Kidney (tissue), 14 donors: Measurements from ENCODE around the gene MEGF6. TPM values are rescaled to one million over a fixed set of nuclear protein-coding genes. Genes with fewer than 3 reads are reported as not detected.

Experiments
- DNase-seq, 5 donors: peaks; one replicate each; pipeline ENCODE4 v3.0.0-alpha.2; 2013 to 2020
- FAIRE-seq: peaks from 2 replicates; lab custom pipeline; 2012; peaks lifted over from hg19 to GRCh38; lab: Jason Lieb, UNC
- H3K27ac ChIP-seq, 2 donors: one replicate each; pipeline ENCODE4 v1.7.0; 2013; ENCODE audit warnings: low read depth in 2 of 2, low read length in 2 of 2, inconsistent platforms in 1 of 2
- H3K27me3 ChIP-seq: one replicate; pipeline ENCODE4 v1.7.1; 2013; ENCODE audit warnings: low read length, inconsistent platforms; ENCODE audit not compliant: control insufficient read depth, insufficient read depth
- H3K36me3 ChIP-seq, 3 donors: one replicate each; pipeline versions ENCODE4 v1.7.0 to v1.7.1; 2013; ENCODE audit warnings: low read length in 3 of 3, control low read depth in 1 of 3, inconsistent platforms in 1 of 3; ENCODE audit not compliant: insufficient read depth in 3 of 3, control insufficient read depth in 2 of 3
- H3K4me1 ChIP-seq, 3 donors: one replicate each; pipeline versions ENCODE4 v1.7.0 to v1.7.1; 2013; ENCODE audit warnings: low read length in 3 of 3, inconsistent platforms in 1 of 3, low read depth in 1 of 3; ENCODE audit not compliant: control insufficient read depth in 2 of 3, insufficient read depth in 2 of 3
- H3K4me3 ChIP-seq, 3 donors: one replicate each; pipeline versions ENCODE4 v1.7.0 to v1.8.1; 2013; ENCODE audit warnings: low read length in 3 of 3, control low read depth in 1 of 3, inconsistent platforms in 1 of 3
- H3K9ac ChIP-seq, 3 donors: one replicate each; pipeline versions ENCODE4 v1.7.0 to v1.7.1; 2013; ENCODE audit warnings: low read length in 3 of 3, control low read depth in 1 of 3, inconsistent platforms in 1 of 3
- H3K9me3 ChIP-seq, 3 donors: one replicate each; pipeline versions ENCODE4 v1.7.0 to v1.7.1; 2013; ENCODE audit warnings: low read length in 3 of 3, control low read depth in 1 of 3, inconsistent platforms in 1 of 3; ENCODE audit not compliant: control insufficient read depth in 2 of 3, insufficient read depth in 1 of 3
- CTCF ChIP-seq: IDR thresholded peaks from 3 replicates; pipeline ENCODE4 v1.5.1; 2012; ENCODE audit warnings: mild to moderate bottlenecking, moderate library complexity, borderline replicate concordance; ENCODE audit not compliant: insufficient read depth; ENCODE audit errors: extremely low read depth
- intact Hi-C: fragments of 100-400 bp; cut with DNase I; formaldehyde crosslinking; loops from one replicate; pipeline ENCODE4 v1.11.1; 2022
- polyA plus RNA-seq: library from polyadenylated mRNA; stranded (reverse); fragments of 350-450 nt; fragmentation: Illumina TruSeq; extraction: RNeasy Lipid Tissue Mini Kit (QIAGEN cat#74804); gene quantifications from one replicate; pipeline ENCODE4 v1.2.3, GENCODE V29; 2014; ENCODE audit warnings: low read depth, low replicate concordance; ENCODE audit not compliant: insufficient read depth
- total RNA-seq: library from RNA; stranded (reverse); fragmentation: NEBNext Ultra II Directional; extraction: Animal tissue kit (Norgen Biotek cat#: 25700); gene quantifications from one replicate; pipeline ENCODE4 v1.2.1, GENCODE V29; 2021
- donor health status: control.
- donor health status: control.
- donor health status: control.
- donor health status: control.
- donor health status: control.
- donor health status: DM: yes; HTN: yes; CAD: no.
- donor health status: Normal renal cell carcinoma (clear cell type).

Gene MEGF6
- total and polyA plus RNA-seq, 2 donors from 2014 or later, result 2.8 to 10.9 TPM

GRCh38 chr1:3459051-3459908 lies 152.0 kb downstream of the MEGF6 start:
- H3K9ac ChIP-seq, result peak overlapping the region in 1 of 3 donors; percentile 51
- H3K9me3 ChIP-seq, result no peaks in the 10 kb centered on the region
- TF ChIP-seq CTCF, result no peak
- peaks cover 0 to 3% (median 0%) of the 10 kb centered on the region in 3 donors for H3K36me3 ChIP-seq
- DNase-seq, result peak; percentile 50 to 83 (median 69)
- no peak for FAIRE-seq
- intact Hi-C loops, result no loop called here
- peak overlapping the region; percentile 51 to 74 for H3K27ac ChIP-seq
- H3K4me1 ChIP-seq, result peaks cover 0 to 47% (median 31%) of the 10 kb centered on the region in 3 donors
- no peaks in the 10 kb centered on the region for H3K27me3 ChIP-seq
- no peak overlapping the region for H3K4me3 ChIP-seq

DNA sequence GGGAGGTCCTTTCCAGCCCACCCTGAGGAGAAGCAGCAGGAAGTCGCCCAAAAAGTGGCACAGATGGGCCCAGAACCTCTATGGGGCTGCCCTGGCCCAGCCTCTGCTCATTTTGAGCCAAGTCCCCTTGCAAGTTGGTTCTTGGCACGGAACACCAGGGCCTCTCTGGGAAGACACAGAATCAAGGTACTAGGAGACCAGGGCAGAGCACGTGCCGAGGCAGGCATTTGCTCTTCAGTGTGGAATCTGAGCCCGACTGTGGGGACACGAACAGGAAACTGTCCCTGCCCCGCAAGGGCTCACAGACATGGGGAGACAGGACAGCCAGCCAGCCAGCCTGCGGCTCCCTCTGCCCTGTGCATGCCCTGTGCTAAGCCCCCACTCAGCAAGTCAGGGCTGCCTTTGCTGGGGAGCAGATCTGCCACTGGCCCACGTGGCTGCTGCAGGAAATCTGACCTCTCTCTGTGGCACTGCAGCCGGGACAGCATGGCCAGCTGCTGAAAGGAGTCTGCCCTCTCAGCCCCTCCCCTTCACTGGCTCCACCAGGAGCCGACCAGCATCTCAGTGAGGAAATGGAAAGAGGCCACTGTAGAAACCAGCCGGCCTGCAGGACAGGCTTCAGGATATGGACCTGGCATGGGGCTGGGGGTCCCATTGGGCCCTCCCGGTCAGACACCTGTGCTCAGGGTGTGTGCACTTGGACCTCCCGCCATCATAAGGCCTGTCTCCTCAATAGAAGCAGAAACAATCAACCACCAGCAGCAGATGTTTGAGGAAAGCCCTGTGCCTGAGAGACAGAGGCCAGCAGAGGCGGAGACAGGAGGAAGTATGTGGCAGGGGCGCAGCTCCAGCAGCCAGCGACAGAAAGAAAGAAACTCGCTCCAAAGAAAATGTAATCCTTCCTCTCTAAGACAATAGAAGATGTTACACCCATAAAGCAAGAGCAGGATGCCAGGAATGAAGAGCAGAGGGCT lies 153.1 kb downstream of the MEGF6 start:
- H3K27ac ChIP-seq, result peak overlapping the region in 1 of 2 donors; percentile 64
- H3K9me3 ChIP-seq, result no peaks in the 10 kb centered on the region
- DNase-seq, result peak; percentile 43 to 79 (median 54)
- intact Hi-C loops, result no loop called here
- no peak for FAIRE-seq
- peaks cover 0 to 56% (median 38%) of the 10 kb centered on the region in 3 donors for H3K4me1 ChIP-seq
- H3K36me3 ChIP-seq, result no peaks in the 10 kb centered on the region
- H3K9ac ChIP-seq, result no peak overlapping the region
- TF ChIP-seq CTCF, result no peak
- no peaks in the 10 kb centered on the region for H3K27me3 ChIP-seq
- no peak overlapping the region for H3K4me3 ChIP-seq

DNA sequence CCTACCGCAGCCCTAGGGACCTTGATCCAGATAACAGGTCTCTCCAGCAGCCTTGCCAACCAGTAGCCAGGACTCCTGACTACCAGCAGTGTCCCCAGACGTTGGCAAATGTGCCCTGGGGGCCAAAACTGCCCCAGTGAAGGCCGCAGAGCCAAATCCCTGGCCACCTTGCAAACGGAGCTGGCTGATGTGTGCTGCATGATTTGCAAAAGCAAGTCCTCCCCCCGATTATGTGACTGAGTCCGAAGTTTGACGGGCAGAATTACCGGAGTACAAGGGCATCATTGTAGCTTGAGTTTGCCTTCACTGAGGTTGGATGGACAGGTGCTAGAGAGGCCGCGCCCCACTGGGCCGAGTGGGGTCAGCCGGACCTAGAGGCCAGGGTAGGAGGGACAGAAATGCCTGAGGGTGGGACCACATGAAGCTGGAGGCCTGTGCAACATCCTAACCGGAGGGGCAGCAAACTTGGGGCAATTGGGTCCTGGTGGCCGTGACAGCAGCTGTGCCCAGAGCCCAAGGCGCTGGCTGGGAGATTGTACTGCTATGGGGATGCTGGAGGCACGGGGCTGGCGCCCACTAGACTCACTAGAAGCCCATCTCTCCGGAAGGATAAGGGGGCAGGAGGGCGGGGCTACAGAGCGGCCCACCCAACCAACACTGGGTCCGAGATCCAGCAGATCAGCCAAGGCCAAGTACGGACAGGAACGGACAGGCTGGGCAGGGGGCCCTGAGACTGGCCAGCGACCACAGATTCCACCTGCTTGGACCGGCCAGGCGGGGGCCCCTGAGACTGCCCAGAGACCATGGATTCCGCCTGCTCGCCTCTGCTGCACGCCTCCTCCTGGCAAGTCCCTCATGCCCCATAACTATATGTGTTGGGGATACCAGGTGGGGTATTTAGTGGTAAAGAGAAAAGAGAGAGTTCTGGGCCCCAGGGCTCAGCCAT lies 154.1 kb downstream of the MEGF6 start:
- intact Hi-C loops, result no loop called here
- Histone ChIP-seq H3K36me3 (no peaks in the 10 kb centered on the region), H3K9me3 (no peaks in the 10 kb centered on the region), H3K27me3 (no peaks in the 10 kb centered on the region), H3K27ac (peak overlapping the region in 1 of 2 donors; percentile 32), H3K9ac (peak overlapping the region in 1 of 3 donors; percentile 55), H3K4me3 (no peak overlapping the region), H3K4me1 (peaks cover 0 to 56% (median 38%) of the 10 kb centered on the region in 3 donors)
- no peak for TF ChIP-seq CTCF
- DNase-seq (peak in 2 of 5 donors; percentile 54 to 75), FAIRE-seq (no peak)
